Erythroblast (primary cell): ENCODE measurements around the gene RPS6KA5.
"Not testable (repeated sequence)": the region's sequence is repeated elsewhere in the genome, so short reads cannot be mapped to it uniquely, and the experiment has no call there.

Source experiments
- GATA1 ChIP-seq: IDR thresholded peaks from 2 replicates; pipeline ENCODE4 v1.6.1; 2011; ENCODE audit warnings: low read depth, mild to moderate bottlenecking, control low read depth, low read length, moderate library complexity
- POLR2A ChIP-seq: IDR thresholded peaks from 2 replicates; pipeline ENCODE4 v1.6.1; 2011; ENCODE audit warnings: mild to moderate bottlenecking, low read length

DNA sequence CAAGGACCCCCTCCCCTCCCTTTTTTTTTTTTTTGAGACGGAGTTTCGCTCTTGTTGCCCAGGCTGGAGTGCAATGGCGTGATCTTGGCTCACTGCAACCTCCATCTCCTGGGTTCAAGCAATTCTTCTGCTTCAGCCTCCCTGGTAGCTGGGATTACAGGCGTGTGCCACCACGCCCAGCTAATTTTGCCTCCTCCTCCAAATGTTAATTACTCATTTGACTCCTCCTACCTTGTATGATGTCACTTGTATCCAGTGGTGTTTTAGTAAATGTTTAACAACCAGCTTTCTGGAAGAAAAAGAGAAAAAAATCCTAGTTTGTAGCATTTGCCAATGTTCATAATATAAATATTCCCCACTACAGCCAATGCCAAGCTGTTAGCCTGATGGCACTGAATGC lies 37.2 kb upstream of the RPS6KA5 start:
- not testable (repeated sequence) for TF ChIP-seq POLR2A, GATA1
